Activated B cell treated with CpG ODN at 0.5 μM for 24 hours (primary cell): ENCODE results near the gene SUCLG2. TPM values are rescaled to one million over a fixed set of nuclear protein-coding genes. Genes with fewer than 3 reads are reported as not detected.

Source experiments
- ATAC-seq: fragments of 200-7000 bp; cut with Tn5 transposase; one replicate; pipeline ENCODE4 v1.10.0; 2021; ENCODE audit warnings: low read depth, mild to moderate bottlenecking, moderate library complexity
- CTCF ChIA-PET: fragments of 350-600 bp; sonication (Branson Sonifier 250); formaldehyde crosslinking; loops from one replicate; lab custom pipeline; 2021; ENCODE audit warnings: antibody characterized with exemption; lab: Charles Lee
- POLR2A ChIA-PET: fragments of 350-600 bp; sonication (Branson Sonifier 250); formaldehyde crosslinking; loops from one replicate; lab custom pipeline; 2021; ENCODE audit warnings: antibody characterized with exemption; lab: Charles Lee
- DNase-seq: peaks from one replicate; pipeline ENCODE4 v3.0.0; 2022
- H3K27ac Mint-ChIP-seq: one replicate; pipeline ENCODE4 v1.8.0; 2020; ENCODE audit warnings: mixed read lengths
- H3K27me3 Mint-ChIP-seq: one replicate; pipeline ENCODE4 v1.8.0; 2021; ENCODE audit warnings: mixed read lengths
- H3K36me3 Mint-ChIP-seq: one replicate; pipeline ENCODE4 v1.8.0; 2021; ENCODE audit warnings: low read depth, mixed read lengths
- H3K4me1 Mint-ChIP-seq: one replicate; pipeline ENCODE4 v1.8.0; 2021; ENCODE audit warnings: mixed read lengths
- H3K4me3 Mint-ChIP-seq: one replicate; pipeline ENCODE4 v1.8.0; 2020; ENCODE audit warnings: mild to moderate bottlenecking, mixed read lengths
- H3K9me3 Mint-ChIP-seq: one replicate; pipeline ENCODE4 v1.8.0; 2020; ENCODE audit warnings: mixed read lengths
- CTCF ChIP-seq: fragments of 200-600 bp; IDR thresholded peaks from one replicate; pipeline ENCODE4 v1.8.0; 2022; ENCODE audit warnings: antibody characterized with exemption, mild to moderate bottlenecking
- intact Hi-C: fragments of 100-400 bp; cut with micrococcal nuclease; formaldehyde crosslinking; loops from one replicate; pipeline ENCODE4 v1.15.1; 2024
- total RNA-seq: library from RNA; stranded (reverse); gene quantifications from 2 replicates; pipeline ENCODE4 v1.2.3, GENCODE V29; 2022

SUCLG2 gene
- total RNA-seq, 1 donor from 2014 or later: 40.8 TPM

GRCh38 chr3:67535006-67535405, 119.4 kb downstream of the SUCLG2 start:
- ATAC-seq: no peak
- Mint-ChIP-seq H3K9me3 (no peaks in the 10 kb centered on the region), H3K4me3 (no peak overlapping the region), H3K4me1 (peaks cover 11% of the 10 kb centered on the region), H3K27me3 (no peaks in the 10 kb centered on the region), H3K36me3 (peaks cover 8% of the 10 kb centered on the region), H3K27ac (no peak overlapping the region)
- no peak for DNase-seq
- no peak for TF ChIP-seq CTCF
- CTCF ChIA-PET: no interaction called here
- intact Hi-C loops: no loop called here
- POLR2A ChIA-PET: no interaction called here

- DNase-seq (no peak), ATAC-seq (no peak)
- peaks cover 11% of the 10 kb centered on the region for H3K4me1 Mint-ChIP-seq
- no peak overlapping the region for H3K27ac Mint-ChIP-seq
- TF ChIP-seq CTCF: no peak
- H3K4me3 Mint-ChIP-seq: no peak overlapping the region
- ChIA-PET CTCF (no interaction called here), POLR2A (no interaction called here)
- H3K36me3 Mint-ChIP-seq: peaks cover 4% of the 10 kb centered on the region
- H3K9me3 Mint-ChIP-seq: no peaks in the 10 kb centered on the region
- intact Hi-C loops: no loop called here
- no peaks in the 10 kb centered on the region for H3K27me3 Mint-ChIP-seq
Observed at GRCh38 chr3:67534594-67534993, 119.8 kb downstream of the SUCLG2 start.

- Mint-ChIP-seq H3K4me1 (peaks cover 11% of the 10 kb centered on the region), H3K27me3 (no peaks in the 10 kb centered on the region), H3K27ac (no peak overlapping the region), H3K9me3 (no peaks in the 10 kb centered on the region), H3K4me3 (no peak overlapping the region), H3K36me3 (peaks cover 30% of the 10 kb centered on the region)
- CTCF ChIA-PET: no interaction called here
- ATAC-seq (no peak), DNase-seq (no peak)
- TF ChIP-seq CTCF: no peak
- intact Hi-C loops: loop anchor here (2.0 kb wide), 1 partner anchor 31 kb away; no protein-coding TSS in a partner anchor
- POLR2A ChIA-PET: no interaction called here
Observed at GRCh38 chr3:67531181-67532101, 123.0 kb downstream of the SUCLG2 start.

- H3K9me3 Mint-ChIP-seq: no peaks in the 10 kb centered on the region
- ChIA-PET POLR2A (no interaction called here), CTCF (no interaction called here)
- H3K36me3 Mint-ChIP-seq: peaks cover 44% of the 10 kb centered on the region
- H3K27ac Mint-ChIP-seq: no peak overlapping the region
- H3K27me3 Mint-ChIP-seq: no peaks in the 10 kb centered on the region
- no peak overlapping the region for H3K4me3 Mint-ChIP-seq
- no peak for ATAC-seq
- DNase-seq: no peak
- intact Hi-C loops: no loop called here
- peaks cover 4% of the 10 kb centered on the region for H3K4me1 Mint-ChIP-seq
- no peak for TF ChIP-seq CTCF
Observed at GRCh38 chr3:67529915-67530314, 124.5 kb downstream of the SUCLG2 start.

GRCh38 chr3:67529337-67529736, 125.1 kb downstream of the SUCLG2 start:
- Mint-ChIP-seq H3K27ac (no peak overlapping the region), H3K36me3 (peaks cover 50% of the 10 kb centered on the region), H3K4me1 (peaks cover 2% of the 10 kb centered on the region), H3K4me3 (no peak overlapping the region), H3K9me3 (no peaks in the 10 kb centered on the region), H3K27me3 (no peaks in the 10 kb centered on the region)
- ChIA-PET CTCF (no interaction called here), POLR2A (no interaction called here)
- intact Hi-C loops: no loop called here
- DNase-seq (no peak), ATAC-seq (no peak)
- no peak for TF ChIP-seq CTCF
